Fibroblast of mammary gland (primary cell): Measurements from ENCODE around the gene NLRC3.

ENCODE experiments used
- DNase-seq: peaks from one replicate; pipeline ENCODE4 v3.0.0-alpha.2; 2010; ENCODE audit warnings: low read depth
- H3K4me3 ChIP-seq: 2 replicates; pipeline ENCODE4 v1.5.1; 2011; ENCODE audit warnings: low read depth, mild to moderate bottlenecking, low read length, moderate library complexity; ENCODE audit not compliant: control insufficient read depth
- TF ChIP-seq, protein P1 (sequence below): conservative IDR thresholded peaks from 2 replicates; pipeline ENCODE4 v1.5.1; 2011; ENCODE audit warnings: low read depth, low read length, inconsistent platforms; ENCODE audit not compliant: control insufficient read depth, insufficient read depth

NLRC3 gene

DNA sequence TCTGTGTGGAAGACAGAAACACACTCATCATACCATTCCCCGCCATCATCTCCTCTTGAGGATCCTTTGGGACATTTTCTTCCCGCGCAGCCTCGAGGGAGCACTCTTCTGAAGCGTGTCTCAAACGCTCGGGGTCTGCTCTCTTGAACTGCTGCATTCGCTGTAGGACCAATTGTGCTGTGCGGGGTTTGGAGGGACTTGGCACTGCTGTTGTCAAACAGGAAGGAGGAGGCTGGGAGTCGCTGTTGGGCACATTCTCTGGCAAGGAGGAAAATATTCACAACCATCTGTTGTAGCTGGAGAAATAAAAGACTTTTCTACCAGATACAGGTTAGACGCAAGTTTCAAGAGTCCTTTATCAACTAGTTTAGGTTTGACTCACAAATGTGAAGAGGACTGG is 29.2 kb upstream of the NLRC3 start:
- no peak overlapping the region for H3K4me3 ChIP-seq
- no peak for DNase-seq
- TF ChIP-seq, protein P1, sequence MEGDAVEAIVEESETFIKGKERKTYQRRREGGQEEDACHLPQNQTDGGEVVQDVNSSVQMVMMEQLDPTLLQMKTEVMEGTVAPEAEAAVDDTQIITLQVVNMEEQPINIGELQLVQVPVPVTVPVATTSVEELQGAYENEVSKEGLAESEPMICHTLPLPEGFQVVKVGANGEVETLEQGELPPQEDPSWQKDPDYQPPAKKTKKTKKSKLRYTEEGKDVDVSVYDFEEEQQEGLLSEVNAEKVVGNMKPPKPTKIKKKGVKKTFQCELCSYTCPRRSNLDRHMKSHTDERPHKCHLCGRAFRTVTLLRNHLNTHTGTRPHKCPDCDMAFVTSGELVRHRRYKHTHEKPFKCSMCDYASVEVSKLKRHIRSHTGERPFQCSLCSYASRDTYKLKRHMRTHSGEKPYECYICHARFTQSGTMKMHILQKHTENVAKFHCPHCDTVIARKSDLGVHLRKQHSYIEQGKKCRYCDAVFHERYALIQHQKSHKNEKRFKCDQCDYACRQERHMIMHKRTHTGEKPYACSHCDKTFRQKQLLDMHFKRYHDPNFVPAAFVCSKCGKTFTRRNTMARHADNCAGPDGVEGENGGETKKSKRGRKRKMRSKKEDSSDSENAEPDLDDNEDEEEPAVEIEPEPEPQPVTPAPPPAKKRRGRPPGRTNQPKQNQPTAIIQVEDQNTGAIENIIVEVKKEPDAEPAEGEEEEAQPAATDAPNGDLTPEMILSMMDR, result no peak

DNA sequence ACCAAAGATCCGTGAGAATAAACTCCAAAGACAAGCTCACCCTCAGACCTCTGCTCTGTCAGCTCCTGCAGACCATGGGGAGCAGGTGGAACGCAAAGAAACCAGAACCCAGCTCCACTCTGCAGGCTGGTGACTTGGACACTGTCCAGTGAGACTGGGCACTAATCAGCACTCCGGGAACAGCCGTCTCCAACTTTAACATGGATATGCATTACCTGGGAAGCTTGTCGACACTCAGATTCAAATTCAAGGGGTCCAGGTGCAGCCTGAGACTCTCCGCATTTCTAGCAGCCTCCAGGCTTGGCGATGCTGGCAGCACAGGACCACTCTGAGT is 25.1 kb upstream of the NLRC3 start:
- H3K4me3 ChIP-seq, result no peak overlapping the region
- DNase-seq, result no peak
- TF ChIP-seq, protein P1, result no peak

DNA sequence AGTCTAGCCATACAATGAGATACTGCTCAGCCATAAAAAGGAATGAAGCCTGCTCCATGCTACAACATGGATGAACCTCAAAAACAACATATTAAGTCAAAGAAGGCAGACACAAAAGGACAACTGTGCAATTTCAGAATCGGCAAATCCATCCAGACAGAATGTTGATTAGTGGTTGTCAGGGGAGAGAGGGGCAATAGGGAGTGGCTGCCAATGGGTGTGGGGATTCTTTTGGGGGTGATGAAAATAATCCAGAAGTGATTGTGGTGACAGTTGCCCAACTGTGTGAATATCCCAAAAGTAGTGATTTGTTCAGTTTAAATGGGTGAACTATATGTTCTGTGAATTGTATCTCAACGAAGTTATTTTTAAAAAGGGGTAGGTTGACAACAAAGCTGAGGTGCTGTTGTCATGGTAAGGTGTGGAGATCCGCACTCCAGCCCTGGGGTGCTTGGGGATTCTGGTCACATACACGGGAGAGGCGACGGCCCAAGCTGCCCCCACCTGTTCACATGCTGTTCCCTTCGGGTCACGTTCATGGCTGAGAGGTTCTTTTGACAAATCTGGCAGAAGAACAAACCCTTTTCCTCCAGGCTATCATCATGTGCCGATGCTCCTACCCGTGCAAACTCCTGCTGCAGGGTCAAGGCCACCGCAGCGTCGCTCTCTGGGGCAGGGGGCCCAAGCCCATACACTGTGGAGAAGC is 24.6 kb upstream of the NLRC3 start:
- DNase-seq, result no peak
- TF ChIP-seq, protein P1, result no peak
- no peak overlapping the region for H3K4me3 ChIP-seq

DNA sequence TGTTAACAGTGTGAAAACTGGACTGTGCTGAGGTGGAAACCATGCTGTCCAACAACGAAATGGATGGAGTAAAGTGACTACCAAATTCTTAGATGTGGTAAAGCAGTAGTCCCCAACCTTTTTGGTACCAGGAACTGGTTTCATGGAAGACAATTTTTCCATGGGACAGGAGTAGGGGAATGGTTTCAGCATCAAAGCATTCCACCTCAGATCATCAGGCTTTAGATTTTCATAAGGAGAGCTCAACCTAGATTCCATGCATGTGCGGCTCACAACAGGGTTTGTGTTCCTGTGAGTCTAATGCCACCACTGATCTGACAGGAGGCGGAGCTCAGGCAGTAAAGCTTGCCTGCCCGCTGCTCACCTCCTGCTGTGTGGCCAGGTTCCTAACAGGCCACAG is 22.7 kb upstream of the NLRC3 start:
- no peak overlapping the region for H3K4me3 ChIP-seq
- TF ChIP-seq, protein P1, result no peak
- DNase-seq, result no peak

DNA sequence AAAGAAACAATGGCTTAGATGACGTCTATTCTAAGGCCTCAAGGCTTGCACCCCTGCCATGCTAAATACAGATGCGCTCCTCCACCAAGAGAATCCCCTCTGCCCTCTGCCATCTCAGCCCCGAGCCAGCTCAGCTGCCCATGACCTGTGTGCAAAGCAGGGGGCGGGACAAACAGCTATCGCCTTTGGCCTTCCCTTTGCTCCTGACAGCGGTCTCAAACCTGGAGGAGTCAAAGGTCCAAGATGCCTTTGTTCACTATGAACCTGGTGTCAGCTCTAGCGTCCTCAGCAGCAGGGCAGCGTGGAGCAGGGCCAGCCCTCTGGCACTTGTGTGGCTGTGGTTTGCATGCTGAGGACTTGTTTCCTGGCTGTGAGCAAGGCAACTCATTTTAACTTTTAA is 21.9 kb upstream of the NLRC3 start:
- TF ChIP-seq, protein P1, result no peak
- no peak for DNase-seq
- no peak overlapping the region for H3K4me3 ChIP-seq

DNA sequence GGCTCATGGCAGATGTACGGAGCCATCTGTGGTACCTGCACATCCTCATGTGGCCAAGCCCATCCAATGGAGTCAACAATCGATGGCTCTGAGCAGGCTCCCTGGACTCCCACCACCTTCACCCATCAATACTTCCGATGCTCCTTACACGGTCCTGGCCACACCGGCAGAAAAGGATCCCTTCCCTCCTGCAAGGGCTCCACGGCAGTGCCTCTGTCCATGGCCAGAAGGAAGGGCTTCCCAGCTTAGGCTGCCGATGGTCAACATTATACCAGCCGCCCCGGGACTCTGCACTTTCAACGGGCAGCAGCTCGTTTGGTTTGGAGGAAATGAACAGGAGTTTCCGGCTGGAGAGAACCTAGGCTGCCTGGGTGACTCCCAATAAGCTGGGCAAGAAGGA is 21.0 kb upstream of the NLRC3 start:
- TF ChIP-seq, protein P1, result no peak
- H3K4me3 ChIP-seq, result no peak overlapping the region
- no peak for DNase-seq

DNA sequence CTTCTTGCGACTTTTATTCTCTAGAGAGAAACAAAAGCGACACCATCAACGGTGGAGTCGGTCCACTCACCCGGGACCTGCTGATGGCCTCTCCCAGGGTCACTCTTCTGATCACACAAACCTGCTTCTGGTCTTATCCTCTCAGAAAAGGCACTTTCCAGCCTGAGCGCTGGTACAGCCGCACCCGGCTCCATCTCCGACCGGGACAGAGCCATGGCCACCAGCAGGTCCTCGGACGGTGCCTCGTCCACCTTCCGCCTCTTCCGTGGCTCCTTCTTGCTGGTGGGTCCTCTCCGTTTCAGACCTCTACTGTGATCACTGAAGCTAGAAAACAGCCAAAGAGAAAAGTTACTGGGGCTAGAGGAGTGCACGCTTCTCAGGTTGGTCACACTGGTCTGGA is 20.5 kb upstream of the NLRC3 start:
- DNase-seq, result no peak
- no peak overlapping the region for H3K4me3 ChIP-seq
- TF ChIP-seq, protein P1, result no peak
